ENCODE results near the gene STS.

The STS gene, protein sequence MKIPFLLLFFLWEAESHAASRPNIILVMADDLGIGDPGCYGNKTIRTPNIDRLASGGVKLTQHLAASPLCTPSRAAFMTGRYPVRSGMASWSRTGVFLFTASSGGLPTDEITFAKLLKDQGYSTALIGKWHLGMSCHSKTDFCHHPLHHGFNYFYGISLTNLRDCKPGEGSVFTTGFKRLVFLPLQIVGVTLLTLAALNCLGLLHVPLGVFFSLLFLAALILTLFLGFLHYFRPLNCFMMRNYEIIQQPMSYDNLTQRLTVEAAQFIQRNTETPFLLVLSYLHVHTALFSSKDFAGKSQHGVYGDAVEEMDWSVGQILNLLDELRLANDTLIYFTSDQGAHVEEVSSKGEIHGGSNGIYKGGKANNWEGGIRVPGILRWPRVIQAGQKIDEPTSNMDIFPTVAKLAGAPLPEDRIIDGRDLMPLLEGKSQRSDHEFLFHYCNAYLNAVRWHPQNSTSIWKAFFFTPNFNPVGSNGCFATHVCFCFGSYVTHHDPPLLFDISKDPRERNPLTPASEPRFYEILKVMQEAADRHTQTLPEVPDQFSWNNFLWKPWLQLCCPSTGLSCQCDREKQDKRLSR

DNA sequence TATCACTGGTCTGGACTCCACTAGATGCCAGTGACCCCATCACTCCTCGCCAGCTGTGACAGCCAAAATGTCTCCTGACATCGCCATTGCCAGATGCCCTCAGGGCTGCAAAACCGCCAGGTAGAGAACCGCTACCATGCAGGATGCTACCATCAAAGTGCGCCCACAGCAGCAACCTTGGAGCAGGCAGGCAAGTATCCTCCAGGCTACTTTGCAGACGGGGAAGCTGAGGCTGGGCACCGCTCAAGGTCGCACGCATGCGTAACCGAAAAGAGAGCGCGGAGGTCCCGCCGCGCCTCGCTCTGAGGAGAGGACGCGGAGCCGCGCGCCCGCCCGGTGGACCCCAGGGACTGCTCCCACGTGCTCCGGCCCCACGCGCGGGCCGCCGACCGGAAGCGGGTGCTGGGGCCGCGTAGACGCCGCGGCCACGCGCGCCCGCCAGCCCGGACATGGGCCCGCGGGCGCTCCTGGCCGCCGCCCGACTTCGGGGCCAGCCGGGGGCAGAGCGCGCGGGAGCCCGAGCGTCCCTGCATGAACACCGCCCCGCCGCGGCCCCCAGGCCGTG is at the start of gene STS:
TSS of gene STS (plus strand) at position 300 of the 565 bp plus-strand sequence. CDS start 105,488 bp downstream, outside the sequence.
- DNase-seq = no peak

DNA sequence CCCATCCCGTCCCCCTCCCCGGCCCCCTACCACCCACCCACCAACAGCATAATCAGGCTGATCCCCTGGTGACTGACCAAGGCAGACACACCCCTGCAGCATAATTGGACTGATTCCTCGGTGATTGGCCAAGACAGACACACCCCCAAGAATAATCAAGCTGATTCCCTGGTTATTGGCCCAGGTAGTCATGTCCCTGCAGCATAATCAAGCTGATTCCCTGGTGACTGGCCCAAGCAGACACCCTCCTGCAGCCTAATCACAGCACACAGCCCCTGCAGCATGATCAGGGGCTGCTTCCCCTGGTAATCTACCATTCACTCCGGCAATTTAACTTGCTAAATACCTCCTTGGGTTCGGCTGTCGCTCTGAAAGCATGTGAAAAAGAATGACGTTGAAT is 47.5 kb upstream of the STS start:
- no peak for DNase-seq

DNA sequence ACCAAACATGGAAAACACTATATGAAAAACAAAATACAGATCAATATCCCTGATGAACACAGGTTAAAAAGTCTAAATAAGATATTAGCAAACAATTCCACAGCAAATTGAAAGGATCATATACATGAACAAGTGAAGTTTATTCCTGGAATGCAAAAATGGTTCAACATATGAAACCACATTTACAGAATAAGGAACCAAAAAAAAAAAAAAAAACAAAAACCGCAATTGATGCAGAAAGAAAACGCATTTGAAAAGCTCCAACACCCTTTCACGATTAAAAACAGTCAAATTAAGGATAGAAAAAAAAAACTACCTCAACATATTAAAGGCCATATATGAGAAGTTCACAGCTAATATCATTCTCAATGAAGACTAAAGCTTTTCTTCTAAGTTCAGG is 45.4 kb upstream of the STS start:
- DNase-seq = no peak

DNA sequence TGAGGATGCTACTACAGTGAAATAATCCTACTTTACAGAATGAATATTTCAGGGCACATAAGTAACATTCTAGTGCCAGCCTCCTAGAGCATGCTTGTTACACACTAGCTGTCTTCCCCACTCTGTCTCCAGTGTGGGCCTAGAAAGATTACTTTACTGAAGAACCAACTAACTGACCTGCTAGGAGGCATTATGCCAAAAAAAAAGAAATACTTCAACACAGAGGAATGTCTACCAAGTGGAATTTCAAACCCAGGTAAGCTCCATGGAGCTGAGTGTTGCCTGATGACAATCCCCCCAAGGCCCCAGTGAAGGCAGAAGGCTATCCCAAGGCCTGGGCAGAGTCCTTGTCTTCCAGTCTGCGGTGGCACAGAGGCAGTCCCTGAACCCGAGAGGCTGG is 40.9 kb upstream of the STS start:
- no peak for DNase-seq

DNA sequence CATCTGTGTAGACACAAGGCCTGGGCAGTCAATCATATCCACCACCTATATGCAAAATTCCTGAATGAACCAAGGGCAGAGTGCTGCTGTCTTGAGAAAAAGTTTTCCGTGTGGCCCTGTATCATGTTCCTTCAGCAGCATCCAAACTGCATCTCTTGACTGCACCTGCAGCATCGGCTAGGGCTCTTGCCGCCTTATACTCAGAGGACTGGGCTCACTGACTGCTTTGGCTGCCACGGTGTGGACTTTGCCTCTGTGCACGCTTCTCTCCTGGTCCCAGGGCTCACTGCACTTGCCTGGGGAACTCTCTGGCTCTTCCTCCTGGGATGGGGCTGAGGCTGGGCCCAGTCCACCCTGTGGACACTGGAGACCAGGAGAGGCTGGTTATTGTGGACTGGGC is 39.5 kb upstream of the STS start:
- DNase-seq = no peak

DNA sequence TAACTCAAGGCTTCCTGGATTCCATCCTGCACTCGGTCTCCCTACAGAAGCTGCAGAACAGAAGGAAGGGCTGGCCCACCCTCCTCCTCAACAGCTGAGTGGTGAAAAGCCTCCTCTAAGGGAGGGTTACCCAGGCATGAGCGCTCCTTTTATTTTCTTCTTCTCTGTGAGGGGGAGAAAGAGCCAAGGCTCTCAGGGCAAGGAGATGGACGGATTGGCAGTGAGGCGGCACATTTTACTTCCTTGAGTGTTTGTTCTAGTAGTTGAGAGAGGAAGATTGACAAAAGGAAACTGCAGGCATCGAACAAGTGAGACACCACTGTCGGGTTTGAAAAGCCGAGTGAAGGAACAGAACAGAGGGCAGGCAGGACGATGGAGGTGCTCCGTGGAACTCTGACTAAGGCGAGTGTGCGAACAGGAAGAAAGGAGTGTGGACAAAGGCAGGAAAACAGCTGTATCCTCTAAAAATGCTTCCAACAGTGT is 38.4 kb upstream of the STS start:
- no peak for DNase-seq

DNA sequence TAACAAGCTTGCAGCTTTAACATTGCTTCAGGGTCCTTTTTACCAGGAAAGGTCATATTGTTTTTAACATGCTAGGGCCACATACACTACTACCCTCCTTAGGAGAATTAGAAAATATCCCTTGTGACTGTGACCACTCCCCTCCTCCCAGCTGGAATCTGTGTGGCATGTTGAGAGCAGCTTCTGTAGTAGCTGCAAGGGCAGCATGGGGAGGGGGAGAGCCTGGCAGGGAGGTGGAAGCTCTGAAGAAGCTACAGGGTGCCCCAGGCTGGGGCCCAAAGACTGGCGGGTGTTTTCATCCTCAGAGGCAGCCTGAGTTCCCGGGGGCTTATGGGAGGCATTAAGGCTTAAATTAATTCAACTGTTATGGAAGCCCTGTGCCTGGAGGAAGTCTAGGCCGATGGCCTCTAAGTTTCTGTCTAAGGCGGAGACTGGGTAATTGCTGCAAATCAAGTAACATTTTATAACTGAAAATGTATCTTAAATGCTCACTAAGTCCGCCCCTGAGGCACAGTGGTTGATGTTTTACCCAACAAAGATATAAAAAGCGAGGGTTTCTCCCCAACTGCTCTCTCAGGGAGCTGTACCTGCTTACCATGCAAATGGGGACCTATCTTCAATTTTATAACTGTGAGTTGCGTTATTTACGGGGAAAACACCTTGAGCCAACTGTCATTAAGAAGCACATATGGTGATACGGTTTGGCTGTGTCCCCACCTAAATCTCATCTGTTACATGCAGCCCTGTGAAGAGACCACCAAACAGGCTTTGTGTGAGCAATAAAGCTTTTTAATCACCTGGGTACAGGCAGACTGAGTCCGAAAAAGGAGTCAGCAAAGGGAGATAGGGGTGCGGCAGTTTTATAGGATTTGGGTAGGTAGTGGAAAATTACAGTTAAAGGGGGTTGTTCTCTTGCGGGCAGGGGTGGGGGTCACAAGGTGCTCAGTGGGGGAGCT is 37.4 kb upstream of the STS start:
- DNase-seq = no peak

DNA sequence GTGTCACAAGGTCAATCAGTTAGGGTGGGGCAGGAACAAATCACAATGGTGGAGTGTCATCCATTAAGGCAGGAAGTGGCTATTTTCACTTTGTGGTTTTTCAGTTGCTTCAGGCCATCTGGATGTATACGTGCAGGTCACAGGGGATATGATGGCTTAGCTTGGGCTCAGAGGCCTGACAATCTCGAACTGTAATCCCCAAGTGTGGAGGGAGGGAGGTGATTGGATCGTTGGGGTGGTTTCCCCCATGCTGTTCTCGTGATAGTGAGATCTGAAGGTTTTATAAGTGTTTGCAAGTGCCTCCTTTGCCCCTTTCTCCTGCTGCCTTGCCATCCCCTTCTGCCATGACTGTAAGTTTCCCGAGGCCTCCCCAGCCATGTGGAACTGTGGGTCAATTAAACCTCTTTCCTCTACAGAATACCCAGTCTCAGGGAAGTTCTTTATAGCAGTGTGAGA is 36.7 kb upstream of the STS start:
- DNase-seq = no peak

DNA sequence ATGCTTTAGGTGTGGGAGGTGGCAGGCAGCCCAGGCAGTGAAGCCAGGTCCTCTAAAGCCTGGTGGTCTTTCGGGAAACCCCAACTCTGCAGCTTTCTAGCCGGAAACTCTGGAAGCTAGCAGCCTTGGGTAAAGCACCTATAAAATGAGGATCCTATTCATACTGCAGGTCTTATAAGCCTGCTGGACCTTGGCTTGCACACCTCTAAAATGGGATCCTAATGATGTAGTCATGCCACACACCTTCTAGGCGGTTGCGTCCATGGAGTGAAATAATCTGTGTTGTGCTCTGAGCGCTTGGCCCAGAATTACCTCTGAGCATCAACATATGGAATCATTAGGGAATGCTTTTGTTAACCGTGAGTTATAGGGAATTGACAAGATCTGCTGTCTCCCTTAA is 36.0 kb upstream of the STS start:
- DNase-seq = no peak

DNA sequence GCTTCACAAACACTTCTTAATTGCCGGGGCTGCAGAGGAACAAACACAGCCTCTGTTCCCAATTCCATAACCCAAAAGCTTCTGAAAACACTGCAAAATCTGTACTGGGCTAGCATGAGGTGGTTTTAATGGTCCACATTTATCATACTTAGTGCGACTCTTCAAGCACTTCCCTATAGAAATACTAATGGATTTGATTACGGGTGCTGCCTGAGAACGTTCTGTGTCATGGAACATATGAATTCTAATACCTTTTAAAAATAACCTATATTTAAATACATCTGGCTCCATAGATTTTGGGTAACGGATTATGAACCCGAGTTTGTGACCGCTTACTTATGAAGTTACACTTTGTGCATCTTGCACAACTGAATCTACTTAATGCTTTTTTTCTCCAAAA is 35.4 kb upstream of the STS start:
- DNase-seq = no peak

DNA sequence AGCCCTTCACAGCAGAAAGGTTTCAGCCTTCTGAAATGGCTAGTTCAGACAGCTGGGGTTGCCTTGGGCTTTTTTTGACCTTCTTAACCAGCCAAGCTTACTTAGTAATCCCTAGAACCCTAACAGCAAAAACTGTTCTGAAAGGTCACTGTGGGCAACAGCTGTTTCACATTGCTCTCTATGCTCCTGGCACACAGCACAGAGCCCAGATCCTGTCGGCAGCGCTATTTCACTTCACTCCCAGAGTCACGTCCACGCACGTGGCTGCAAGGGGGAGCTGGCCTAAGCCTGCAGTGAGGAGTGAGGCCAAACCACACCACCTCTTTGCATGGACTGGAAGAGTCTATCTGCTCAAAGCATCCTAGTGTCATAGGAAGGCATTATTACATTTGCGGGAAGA is 32.0 kb upstream of the STS start:
- DNase-seq = no peak

DNA sequence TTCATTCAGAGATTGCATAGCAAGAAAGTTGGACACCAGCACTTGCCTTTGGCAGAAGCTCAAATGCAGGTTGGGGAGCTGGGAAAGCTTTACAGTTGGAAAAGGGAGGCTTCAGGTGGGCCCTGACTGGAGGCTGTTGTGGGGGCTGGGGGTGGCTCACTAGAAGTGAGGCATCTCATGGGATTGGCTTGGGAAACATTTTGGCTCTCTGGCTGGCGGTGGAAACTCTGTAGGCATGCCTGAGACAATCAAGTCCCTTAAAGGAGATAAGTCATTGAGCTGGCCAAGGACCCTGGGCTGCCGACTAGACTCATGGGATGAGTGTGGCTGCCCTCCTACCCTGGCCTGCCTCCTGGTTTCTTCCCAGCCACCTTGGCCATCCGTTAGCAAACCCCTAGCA is 31.4 kb upstream of the STS start:
- DNase-seq = no peak

DNA sequence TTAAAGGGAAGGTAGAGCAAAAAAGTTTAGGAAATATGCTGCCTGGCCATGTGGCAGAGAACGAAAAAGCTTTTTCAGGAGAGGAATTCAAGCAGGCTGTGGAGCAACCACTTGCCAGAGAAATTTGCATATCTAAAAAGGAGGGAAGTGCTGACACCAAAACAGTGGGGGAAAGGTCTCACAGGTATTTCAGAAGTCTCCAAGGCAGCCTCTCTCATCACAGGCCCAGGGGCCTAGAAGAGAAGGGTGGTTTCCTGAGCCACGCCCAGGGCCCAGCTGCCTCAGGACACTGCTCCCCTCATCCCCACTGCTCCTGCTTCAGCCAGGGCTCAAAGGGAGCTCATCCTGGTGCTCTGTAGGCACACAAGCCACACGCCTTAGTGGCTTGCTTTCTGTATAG is 29.9 kb upstream of the STS start:
- no peak for DNase-seq

DNA sequence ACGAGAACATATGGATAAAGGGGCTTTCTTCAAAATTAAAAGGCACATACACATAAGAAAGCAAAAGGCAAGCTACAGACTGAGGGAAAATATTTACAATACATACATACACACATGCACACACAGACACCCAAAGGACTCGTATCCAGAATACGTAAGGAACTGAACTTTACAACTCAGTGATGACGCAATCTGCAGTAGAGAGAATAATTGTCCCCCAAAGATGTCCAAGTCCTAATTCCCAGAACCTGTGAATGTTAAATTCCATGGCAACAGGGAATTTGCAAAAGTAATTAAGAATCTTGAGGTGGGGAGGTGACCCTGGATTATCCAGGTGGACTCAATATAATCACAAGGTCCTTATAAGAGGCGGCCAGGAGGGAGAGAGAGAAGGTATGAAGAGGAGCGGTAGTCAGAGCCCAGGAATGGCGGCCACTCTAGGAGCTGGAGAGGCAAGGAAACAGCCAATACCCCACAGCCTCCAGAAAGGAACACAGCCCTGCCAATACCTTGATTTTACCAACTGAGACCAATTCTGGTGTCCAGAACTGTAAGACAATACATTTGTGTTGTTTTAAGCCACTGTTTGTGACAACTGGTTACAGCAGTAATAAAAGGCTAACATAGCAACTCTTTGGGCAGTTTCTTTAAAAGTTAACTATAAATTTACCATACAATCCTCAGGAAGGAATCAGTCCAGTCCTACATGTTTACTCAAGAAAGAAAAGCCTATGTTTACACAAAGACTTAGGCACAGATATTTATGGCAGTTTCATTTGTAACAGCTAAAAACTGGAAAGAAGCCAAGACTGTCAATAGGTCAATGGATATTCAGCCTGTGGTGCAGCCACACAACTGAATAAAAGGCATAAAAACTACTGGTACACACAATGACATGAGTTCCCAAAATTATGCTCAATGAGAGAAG is 27.3 kb upstream of the STS start:
- DNase-seq = no peak

DNA sequence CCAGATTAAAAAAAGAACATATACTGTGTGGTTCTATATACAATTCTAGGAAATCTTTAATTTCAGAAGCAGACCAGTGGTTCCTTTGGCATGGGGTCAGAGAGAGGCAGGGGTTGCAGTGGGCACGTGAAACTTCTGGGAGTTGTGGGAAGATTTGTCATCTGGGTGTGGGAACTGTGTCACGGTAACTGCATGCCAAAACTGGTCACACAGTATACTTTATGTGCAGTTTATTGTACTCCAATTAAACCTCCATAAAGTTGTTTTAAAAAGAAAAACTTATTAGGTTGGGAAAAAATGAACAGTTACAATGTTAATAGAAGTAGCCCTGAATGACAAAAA is 26.7 kb upstream of the STS start:
- no peak for DNase-seq

DNA sequence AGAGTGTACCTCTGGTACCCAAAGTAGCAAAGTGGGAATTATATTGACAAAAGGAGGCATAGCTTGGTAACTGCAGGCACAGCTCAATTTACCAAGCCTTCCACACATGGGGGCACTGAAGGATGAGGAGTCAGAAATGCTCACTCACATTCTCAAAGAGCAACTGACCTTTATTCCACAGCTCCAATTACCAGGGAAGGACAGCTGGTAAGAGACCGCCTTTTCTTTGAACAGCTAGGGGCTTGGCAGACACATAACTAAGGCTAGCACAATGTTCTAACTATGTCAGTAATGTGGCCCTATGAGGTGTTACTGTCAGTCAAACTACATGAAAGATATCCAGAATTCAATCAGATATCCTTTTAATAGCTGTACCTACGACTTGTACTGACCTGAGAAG is 20.5 kb upstream of the STS start:
- no peak for DNase-seq

DNA sequence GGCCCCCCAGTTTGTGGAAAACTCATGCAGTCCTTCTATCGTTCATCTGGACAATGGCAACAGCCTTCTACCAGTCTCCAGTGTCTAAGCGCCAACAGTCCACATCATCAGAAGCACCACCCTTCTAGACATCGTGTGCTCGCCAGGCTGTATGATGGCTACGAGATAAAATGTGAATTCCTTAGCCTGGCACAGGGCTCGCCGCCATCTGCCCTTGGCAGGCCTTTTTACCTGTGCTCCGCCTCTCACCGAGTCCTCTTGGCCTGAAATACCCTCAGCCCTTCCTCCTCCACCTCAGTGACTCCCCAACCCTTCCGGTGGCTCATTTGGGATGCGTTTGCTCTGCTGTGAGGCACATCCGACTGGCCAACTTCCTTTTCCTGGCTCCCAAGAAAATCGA is 15.9 kb upstream of the STS start:
- no peak for DNase-seq

DNA sequence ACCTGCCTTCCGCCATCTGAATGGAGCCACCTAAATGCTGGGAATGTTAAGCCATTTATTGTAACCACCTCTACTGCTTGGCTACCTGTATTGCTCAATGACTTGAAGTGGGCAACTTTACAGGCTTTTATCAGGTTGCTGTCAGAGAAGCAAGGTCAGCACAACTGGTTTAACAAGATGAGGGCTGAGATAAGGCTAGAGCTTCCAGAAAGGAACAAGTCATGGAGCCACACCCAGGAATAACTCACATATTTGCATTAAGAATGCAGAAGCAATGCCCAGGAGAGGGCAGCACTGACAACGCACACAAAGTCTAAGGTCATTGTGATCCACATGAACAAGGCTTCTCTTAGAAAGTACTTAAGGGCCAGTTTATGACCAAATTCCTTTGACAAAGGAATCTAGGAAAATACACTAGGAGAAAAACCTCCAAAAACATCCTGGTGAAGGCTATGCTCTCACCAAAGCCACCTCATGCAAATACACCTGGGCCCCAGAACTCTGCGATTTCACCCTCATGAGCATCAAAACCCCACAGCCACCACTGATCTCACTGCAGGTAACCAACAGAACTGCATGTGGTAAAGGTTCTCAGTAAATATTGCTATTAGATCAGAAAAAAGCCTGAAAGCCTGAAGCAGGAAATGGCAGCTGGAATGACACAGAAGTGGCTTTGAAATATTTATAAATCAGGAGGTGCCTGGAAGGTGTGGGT is 15.0 kb upstream of the STS start:
- peak; percentile 4 for DNase-seq

DNA sequence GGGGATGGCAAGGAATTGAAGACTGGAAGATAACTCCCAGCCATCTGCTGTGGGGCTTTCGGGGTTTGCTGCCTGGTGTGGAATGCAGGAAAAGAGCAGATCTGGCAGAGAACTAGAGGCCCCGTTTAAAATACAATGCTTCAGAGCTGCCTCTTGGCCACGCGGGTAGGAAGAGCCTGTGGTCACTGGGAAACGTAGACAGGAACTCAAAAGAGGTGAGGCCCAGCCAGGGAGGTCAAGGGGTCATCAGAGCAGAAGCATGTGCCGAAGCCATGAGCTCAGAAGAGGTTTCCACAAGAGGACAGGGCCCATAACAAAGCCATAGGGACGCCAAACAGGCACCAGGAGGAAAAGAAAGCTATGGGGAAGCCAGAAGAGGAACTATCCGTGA is 14.5 kb upstream of the STS start:
- no peak for DNase-seq

DNA sequence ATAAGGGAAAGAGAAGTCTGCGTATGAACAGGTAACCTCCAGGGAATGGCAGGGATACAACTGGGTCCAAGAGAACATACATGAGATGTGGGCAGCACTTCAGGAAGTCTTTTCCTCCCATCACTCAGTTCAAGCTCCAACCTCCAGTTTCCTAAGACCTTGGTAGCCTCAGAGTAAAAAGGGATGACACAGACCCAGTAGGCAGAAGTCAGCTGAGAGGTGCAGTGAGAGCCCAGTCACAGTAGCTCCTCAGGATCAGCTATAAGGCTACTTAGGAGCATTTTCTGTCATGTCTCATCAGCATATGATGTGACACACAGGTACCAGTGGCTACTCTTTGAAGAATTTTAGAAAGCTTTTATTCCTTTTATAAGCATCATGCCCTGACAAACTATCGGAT is 12.5 kb upstream of the STS start:
- no peak for DNase-seq

Data from GF-D8 (cell line).